ENCODE measurements around the gene SUGP1.

DNA sequence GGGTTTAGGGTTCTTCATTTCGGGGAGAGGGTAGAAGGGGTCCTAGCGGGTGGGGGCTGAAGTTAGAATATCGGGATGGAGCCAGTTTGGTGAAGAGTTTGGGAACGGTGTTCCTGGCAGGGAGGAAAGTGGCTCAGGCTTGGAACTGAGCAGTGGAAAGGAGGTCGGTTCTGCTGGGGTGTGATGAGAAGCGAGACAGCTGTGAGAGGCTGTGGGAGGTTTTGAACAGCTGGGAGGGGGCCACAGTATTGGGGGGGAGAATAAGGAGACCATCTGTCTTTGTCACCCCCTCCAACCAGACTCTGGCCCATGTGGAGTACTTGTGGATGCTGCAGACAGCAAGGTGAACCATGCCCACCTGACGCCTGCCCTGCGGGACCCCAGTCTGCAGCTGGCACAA lies 46.2 kb downstream of the SUGP1 start:
- TF ChIP-seq CTCF (IDR thresholded peaks at IDR 0.05) (no peak), EP300 (IDR thresholded peaks at IDR 0.05) (no peak)

Measured in gastroesophageal sphincter (tissue), 3 donors.